Right hindlimb (tissue), 1 donor: ENCODE data around the gene ZNF611.
"Not testable (repeated sequence)": the region's sequence is repeated elsewhere in the genome, so short reads cannot be mapped to it uniquely, and the experiment has no call there.

Source experiments
- DNase-seq: peaks from one replicate; pipeline ENCODE4 v3.0.0-alpha.2; 2018

ZNF611 gene

GRCh38 chr19:52675239-52675638, 59.6 kb downstream of the ZNF611 start:
- DNase-seq, result not testable (repeated sequence)

GRCh38 chr19:52673014-52673413, 61.8 kb downstream of the ZNF611 start:
- DNase-seq, result no peak

GRCh38 chr19:52670046-52670445, 64.8 kb downstream of the ZNF611 start:
- no peak for DNase-seq

- DNase-seq, result no peak
Measured at GRCh38 chr19:52669586-52669985, 65.3 kb downstream of the ZNF611 start.

GRCh38 chr19:52667972-52668371, 66.9 kb downstream of the ZNF611 start:
- DNase-seq, result no peak

- DNase-seq, result no peak
Measured at GRCh38 chr19:52666506-52666905, 68.3 kb downstream of the ZNF611 start.

GRCh38 chr19:52665529-52665928, 69.3 kb downstream of the ZNF611 start:
- DNase-seq, result no peak

GRCh38 chr19:52665027-52665426, 69.8 kb downstream of the ZNF611 start:
- DNase-seq, result no peak

- DNase-seq, result no peak
Measured at GRCh38 chr19:52664461-52664860, 70.4 kb downstream of the ZNF611 start.

GRCh38 chr19:52662631-52663030, 72.2 kb downstream of the ZNF611 start:
- DNase-seq, result no peak

- DNase-seq, result no peak
Measured at GRCh38 chr19:52660981-52661380, 73.9 kb downstream of the ZNF611 start.

- DNase-seq, result no peak
Measured at GRCh38 chr19:52659013-52659412, 75.8 kb downstream of the ZNF611 start.

- DNase-seq, result no peak
Measured at GRCh38 chr19:52658595-52658994, 76.2 kb downstream of the ZNF611 start.

GRCh38 chr19:52653161-52653560, 81.7 kb downstream of the ZNF611 start:
- DNase-seq, result no peak
